H9 (cell line): ENCODE data around the gene SIM1. TPM values are rescaled to one million over a fixed set of nuclear protein-coding genes. Genes with fewer than 3 reads are reported as not detected.

Source experiments
- DNase-seq: peaks from one replicate; pipeline ENCODE4 v3.0.0-alpha.2; 2017
- H2AFZ ChIP-seq: one replicate; pipeline ENCODE4 v1.6.1; 2013; ENCODE audit warnings: mild to moderate bottlenecking, low read length, control low read depth, moderate library complexity
- H2AK5ac ChIP-seq: 2 replicates; pipeline ENCODE4 v1.6.1; 2013; ENCODE audit warnings: low read length, control low read depth, mixed read lengths; ENCODE audit not compliant: insufficient read length
- H2BK120ac ChIP-seq: one replicate; pipeline ENCODE4 v1.6.1; 2013; ENCODE audit warnings: low read depth, mild to moderate bottlenecking, low read length, control low read depth, inconsistent platforms; ENCODE audit not compliant: poor library complexity, severe bottlenecking
- H2BK12ac ChIP-seq: 2 replicates; pipeline ENCODE4 v1.6.1; 2013; ENCODE audit warnings: low read length, control low read depth, mixed read lengths, low read depth; ENCODE audit not compliant: insufficient read length
- H2BK15ac ChIP-seq: 2 replicates; pipeline ENCODE4 v1.6.1; 2013; ENCODE audit warnings: low read depth, low read length, control low read depth
- H2BK20ac ChIP-seq: one replicate; pipeline ENCODE4 v1.6.1; 2013; ENCODE audit warnings: low read depth, mild to moderate bottlenecking, low read length, control low read depth, inconsistent platforms; ENCODE audit not compliant: poor library complexity, severe bottlenecking
- H2BK5ac ChIP-seq: 2 replicates; pipeline ENCODE4 v1.6.1; 2013; ENCODE audit warnings: low read length, control low read depth, mixed read lengths; ENCODE audit not compliant: insufficient read length
- H3K14ac ChIP-seq: 2 replicates; pipeline ENCODE4 v1.6.1; 2013; ENCODE audit warnings: low read length, control low read depth; ENCODE audit not compliant: insufficient read depth
- H3K18ac ChIP-seq: 2 replicates; pipeline ENCODE4 v1.6.1; 2013; ENCODE audit warnings: low read depth, mild to moderate bottlenecking, mixed read lengths, low read length, control low read depth; ENCODE audit not compliant: insufficient read length
- H3K23ac ChIP-seq: 2 replicates; pipeline ENCODE4 v1.6.1; 2013; ENCODE audit warnings: low read length, control low read depth, mixed read lengths, low read depth; ENCODE audit not compliant: insufficient read length
- H3K23me2 ChIP-seq: 2 replicates; pipeline ENCODE4 v1.6.1; 2013; ENCODE audit warnings: low read depth, mild to moderate bottlenecking, mixed read lengths, low read length, control low read depth; ENCODE audit not compliant: insufficient read length, poor library complexity, severe bottlenecking
- H3K27ac ChIP-seq: 2 replicates; pipeline ENCODE4 v1.5.1; 2013; ENCODE audit warnings: low read length, control low read depth, mixed read lengths, low read depth; ENCODE audit not compliant: insufficient read length
- H3K27me3 ChIP-seq: 2 replicates; pipeline ENCODE4 v1.6.1; 2013; ENCODE audit warnings: low read length, control low read depth, inconsistent platforms; ENCODE audit not compliant: insufficient read depth
- H3K4ac ChIP-seq: 2 replicates; pipeline ENCODE4 v1.6.1; 2013; ENCODE audit warnings: low read depth, mild to moderate bottlenecking, control low read depth, inconsistent platforms, low read length, moderate library complexity
- H3K4me1 ChIP-seq: 2 replicates; pipeline ENCODE4 v1.6.1; 2013; ENCODE audit warnings: low read length, control low read depth, inconsistent platforms; ENCODE audit not compliant: insufficient read depth
- H3K4me2 ChIP-seq: 2 replicates; pipeline ENCODE4 v1.6.1; 2013; ENCODE audit warnings: low read length, control low read depth, mixed read lengths; ENCODE audit not compliant: insufficient read length, insufficient read depth
- H3K56ac ChIP-seq: 2 replicates; pipeline ENCODE4 v1.6.1; 2013; ENCODE audit warnings: low read depth, mild to moderate bottlenecking, mixed read lengths, low read length, control low read depth; ENCODE audit not compliant: insufficient read length
- H3K79me1 ChIP-seq: 2 replicates; pipeline ENCODE4 v1.6.1; 2013; ENCODE audit warnings: low read depth, mild to moderate bottlenecking, moderate library complexity, low read length, control low read depth, inconsistent platforms; ENCODE audit not compliant: insufficient read depth, poor library complexity, severe bottlenecking
- H3K79me2 ChIP-seq: 2 replicates; pipeline ENCODE4 v1.6.1; 2013; ENCODE audit warnings: low read length, control low read depth, inconsistent platforms; ENCODE audit not compliant: insufficient read depth
- H3K9ac ChIP-seq: 2 replicates; pipeline ENCODE4 v1.6.1; 2013; ENCODE audit warnings: low read length, control low read depth, mixed read lengths; ENCODE audit not compliant: insufficient read length; ENCODE audit errors: extremely low read depth
- H3K9me3 ChIP-seq: one replicate; pipeline ENCODE4 v1.6.1; 2013; ENCODE audit warnings: low read depth, low read length, inconsistent platforms; ENCODE audit not compliant: control insufficient read depth
- H3T11ph ChIP-seq: one replicate; pipeline ENCODE4 v1.6.1; 2013; ENCODE audit warnings: mild to moderate bottlenecking, low read length, control low read depth, inconsistent platforms
- H4K20me1 ChIP-seq: one replicate; pipeline ENCODE4 v1.6.1; 2013; ENCODE audit not compliant: control insufficient read depth, insufficient read length, insufficient read depth
- H4K5ac ChIP-seq: 2 replicates; pipeline ENCODE4 v1.6.1; 2013; ENCODE audit warnings: low read depth, mild to moderate bottlenecking, mixed read lengths, low read length, control low read depth; ENCODE audit not compliant: insufficient read length
- H4K8ac ChIP-seq: replicated peaks from 2 replicates; pipeline ENCODE4 v1.6.1; 2013; ENCODE audit warnings: low read length, control low read depth, mixed read lengths, low read depth; ENCODE audit not compliant: insufficient read length
- H4K91ac ChIP-seq: 2 replicates; pipeline ENCODE4 v1.6.1; 2013; ENCODE audit warnings: low read depth, mild to moderate bottlenecking, moderate library complexity, mixed read lengths, low read length, control low read depth; ENCODE audit not compliant: insufficient read length
- H3K27ac Mint-ChIP-seq, 3 experiments: 2 replicates in 2 of 3; 3 replicates in 1 of 3; pipeline ENCODE4 v1.8.0; 2020 to 2021; ENCODE audit warnings: mixed read lengths in 3 of 3, mild to moderate bottlenecking in 1 of 3, moderate library complexity in 1 of 3
- H3K27me3 Mint-ChIP-seq: 2 replicates; pipeline ENCODE4 v1.8.0; 2021; ENCODE audit warnings: low read depth, mild to moderate bottlenecking, moderate library complexity, mixed read lengths
- H3K36me3 Mint-ChIP-seq, 3 experiments: 2 replicates in 2 of 3; 3 replicates in 1 of 3; pipeline ENCODE4 v1.8.0; 2020 to 2021; ENCODE audit warnings: low read depth in 3 of 3, mixed read lengths in 3 of 3; ENCODE audit not compliant: insufficient read depth in 1 of 3
- H3K4me1 Mint-ChIP-seq, 2 experiments: 2 replicates each; pipeline ENCODE4 v1.8.0; 2020; ENCODE audit warnings: mixed read lengths in 2 of 2
- H3K4me3 Mint-ChIP-seq, 2 experiments: 2 replicates in 1 of 2; 3 replicates in 1 of 2; pipeline ENCODE4 v1.8.0; 2020 to 2021; ENCODE audit warnings: mild to moderate bottlenecking in 2 of 2, mixed read lengths in 2 of 2, moderate library complexity in 1 of 2
- H3K9me3 Mint-ChIP-seq, 2 experiments: 2 replicates in 1 of 2; 3 replicates in 1 of 2; pipeline ENCODE4 v1.8.0; 2020; ENCODE audit warnings: mild to moderate bottlenecking in 2 of 2, mixed read lengths in 2 of 2, moderate library complexity in 1 of 2
- WGBS: extraction: QIAGEN DNeasy Blood & Tissue Kit; methylation state at CpG from one replicate; pipeline ENCODE4 v1.1.7; 2013; ENCODE audit warnings: missing lambda C conversion rate, low lambda C conversion rate, mixed read lengths; ENCODE audit not compliant: insufficient read length; ENCODE audit errors: extremely low coverage; 5-methylcytosine and 5-hydroxymethylcytosine counted together
- total RNA-seq: library from RNA; stranded (reverse); gene quantifications from 2 replicates; pipeline ENCODE4 v1.2.1, GENCODE V29; 2021
- TF ChIP-seq, protein P1 (sequence below): fragments of 200-600 bp; sonication (generic); conservative IDR thresholded peaks from 3 replicates; pipeline ENCODE4 v1.8.0; 2021; ENCODE audit warnings: antibody characterized with exemption, mild to moderate bottlenecking

The SIM1 gene
- total RNA-seq, 1 experiment from 2014 or later, result not detected

DNA sequence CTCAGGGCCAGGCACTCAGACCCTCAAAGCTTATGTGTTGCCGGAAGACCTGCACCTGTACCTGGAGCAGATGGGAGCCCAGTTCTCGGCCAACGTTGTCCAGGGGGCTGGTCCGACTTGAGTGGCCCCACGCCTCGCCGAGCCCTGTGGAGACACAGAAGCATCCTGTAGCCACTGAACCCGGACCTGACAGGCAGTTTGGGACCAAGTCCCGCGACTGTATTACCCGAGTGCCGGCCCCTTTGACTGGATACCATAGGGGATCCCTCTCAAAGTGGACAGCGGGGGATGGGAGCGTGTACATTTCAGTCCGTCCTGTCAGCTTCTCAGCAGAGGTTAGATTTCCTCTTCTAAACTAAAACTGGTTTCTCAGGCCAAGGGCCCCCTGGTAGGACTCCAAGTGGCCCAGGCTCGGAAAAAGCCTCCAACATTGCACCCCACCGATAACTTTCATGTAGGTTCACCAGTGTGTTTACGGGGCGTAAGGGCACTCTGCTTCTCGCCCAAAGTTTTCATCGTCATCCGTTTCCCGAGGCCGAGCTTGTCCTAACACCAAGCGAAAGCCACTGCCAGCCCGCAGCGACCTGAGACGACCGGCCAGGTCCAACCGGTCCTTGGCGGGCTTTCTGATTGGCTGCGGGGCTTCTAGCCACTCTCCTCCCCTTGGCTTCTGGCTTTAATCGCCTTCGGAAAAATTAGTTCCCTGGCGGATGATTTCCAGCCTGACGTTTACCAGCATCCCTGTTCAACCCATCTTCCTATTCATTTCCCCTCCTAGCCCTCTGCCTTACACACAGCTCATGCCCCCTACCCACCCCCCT lies 10.8 kb downstream of the SIM1 start:
- Mint-ChIP-seq H3K27ac (no peak overlapping the region; a peak in 1 of 7 replicates), H3K4me3 (peak overlapping the region; percentile 54 to 75), H3K4me1 (peaks cover 43 to 55% of the 10 kb centered on the region in 2 experiments), H3K36me3 (no peaks in the 10 kb centered on the region), H3K9me3 (peaks cover 0 to 3% of the 10 kb centered on the region in 2 experiments; a peak in 2 of 5 replicates), H3K27me3 (no peaks in the 10 kb centered on the region)
- Histone ChIP-seq H3K79me1 (no peaks in the 10 kb centered on the region), H3K27me3 (peaks cover 100% of the 10 kb centered on the region), H3K4me1 (no peaks in the 10 kb centered on the region; the same call in 1 of the 2 replicates), H3K27ac (no peak overlapping the region), H4K5ac (no peak overlapping the region), H2BK120ac (no peak overlapping the region), H3K56ac (no peak overlapping the region), H3K18ac (no peak overlapping the region), H3K9me3 (no peaks in the 10 kb centered on the region), H3K23me2 (peaks cover 13% of the 10 kb centered on the region), H2BK5ac (no peak overlapping the region), H3K79me2 (no peaks in the 10 kb centered on the region), H3K9ac (no peak overlapping the region), H3T11ph (no peak overlapping the region), H2BK15ac (no peak overlapping the region), H4K20me1 (no peaks in the 10 kb centered on the region), H3K4ac (no peak overlapping the region), H4K8ac (no peak overlapping the region), H2BK20ac (no peak overlapping the region), H3K23ac (no peak overlapping the region), H4K91ac (no peak overlapping the region), H3K14ac (no peak overlapping the region), H2AK5ac (no peak overlapping the region), H3K4me2 (peak overlapping the region; percentile 52), H2BK12ac (no peak overlapping the region), H2AFZ (no peak overlapping the region)
- peak; percentile 82 for DNase-seq
- WGBS, result no CpG with 5 or more reads among the region's 36 CpGs
- TF ChIP-seq, protein P1, sequence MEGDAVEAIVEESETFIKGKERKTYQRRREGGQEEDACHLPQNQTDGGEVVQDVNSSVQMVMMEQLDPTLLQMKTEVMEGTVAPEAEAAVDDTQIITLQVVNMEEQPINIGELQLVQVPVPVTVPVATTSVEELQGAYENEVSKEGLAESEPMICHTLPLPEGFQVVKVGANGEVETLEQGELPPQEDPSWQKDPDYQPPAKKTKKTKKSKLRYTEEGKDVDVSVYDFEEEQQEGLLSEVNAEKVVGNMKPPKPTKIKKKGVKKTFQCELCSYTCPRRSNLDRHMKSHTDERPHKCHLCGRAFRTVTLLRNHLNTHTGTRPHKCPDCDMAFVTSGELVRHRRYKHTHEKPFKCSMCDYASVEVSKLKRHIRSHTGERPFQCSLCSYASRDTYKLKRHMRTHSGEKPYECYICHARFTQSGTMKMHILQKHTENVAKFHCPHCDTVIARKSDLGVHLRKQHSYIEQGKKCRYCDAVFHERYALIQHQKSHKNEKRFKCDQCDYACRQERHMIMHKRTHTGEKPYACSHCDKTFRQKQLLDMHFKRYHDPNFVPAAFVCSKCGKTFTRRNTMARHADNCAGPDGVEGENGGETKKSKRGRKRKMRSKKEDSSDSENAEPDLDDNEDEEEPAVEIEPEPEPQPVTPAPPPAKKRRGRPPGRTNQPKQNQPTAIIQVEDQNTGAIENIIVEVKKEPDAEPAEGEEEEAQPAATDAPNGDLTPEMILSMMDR, result no peak
